Stimulated activated CD4-positive, alpha-beta T cell treated with anti-CD3 and anti-CD28 coated beads, Interleukin-4, amount 100 ng/mL, for 24 hours (primary cell): ENCODE results near the gene CDHR3.

Experiments
- DNase-seq: peaks from one replicate; pipeline ENCODE4 v3.0.0-alpha.2; 2020

Gene CDHR3

GRCh38 chr7:106031300-106032035 is 68.4 kb downstream of the CDHR3 start:
- DNase-seq: no peak

DNA sequence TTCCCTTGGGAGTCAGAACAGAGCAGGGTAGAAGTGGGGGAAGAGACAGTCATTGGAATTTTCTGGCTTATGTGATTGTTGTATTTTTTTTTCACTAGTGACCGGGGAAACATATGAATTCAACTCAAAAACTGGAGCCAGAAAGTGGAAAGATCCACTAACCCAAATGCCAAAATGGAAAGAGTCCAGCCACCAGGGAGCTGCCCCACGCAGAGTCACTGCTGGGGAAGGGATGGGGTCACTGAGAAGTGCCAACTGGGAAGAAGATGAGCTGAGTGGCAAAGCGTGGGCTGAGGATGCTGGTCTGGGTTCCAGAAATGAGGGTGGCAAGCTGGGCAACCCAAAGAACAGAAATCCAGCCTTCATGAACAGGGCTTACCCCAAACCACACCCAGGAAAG is 69.2 kb downstream of the CDHR3 start:
- DNase-seq: no peak

GRCh38 chr7:106033735-106034134 is 70.7 kb downstream of the CDHR3 start:
- DNase-seq: no peak

DNA sequence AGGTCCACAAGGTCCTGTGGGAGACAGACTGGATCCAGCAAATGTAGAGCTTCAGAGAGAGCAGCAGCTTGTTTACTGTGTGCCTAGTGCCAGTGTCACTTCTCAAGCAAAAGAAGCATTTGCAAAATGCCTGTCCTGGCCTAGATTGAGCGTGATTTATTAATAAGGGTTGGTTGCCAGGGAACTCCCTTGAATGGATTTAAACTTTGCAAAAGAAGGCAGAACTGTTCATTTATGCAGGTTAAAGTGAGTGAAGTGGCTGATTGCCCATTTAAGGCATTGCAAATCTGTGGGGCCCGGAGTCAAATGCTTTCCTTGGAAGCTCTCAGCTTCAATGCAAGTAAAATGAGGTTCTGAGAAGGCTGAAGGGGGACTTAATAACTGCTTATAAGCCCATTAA is 71.3 kb downstream of the CDHR3 start:
- no peak for DNase-seq

DNA sequence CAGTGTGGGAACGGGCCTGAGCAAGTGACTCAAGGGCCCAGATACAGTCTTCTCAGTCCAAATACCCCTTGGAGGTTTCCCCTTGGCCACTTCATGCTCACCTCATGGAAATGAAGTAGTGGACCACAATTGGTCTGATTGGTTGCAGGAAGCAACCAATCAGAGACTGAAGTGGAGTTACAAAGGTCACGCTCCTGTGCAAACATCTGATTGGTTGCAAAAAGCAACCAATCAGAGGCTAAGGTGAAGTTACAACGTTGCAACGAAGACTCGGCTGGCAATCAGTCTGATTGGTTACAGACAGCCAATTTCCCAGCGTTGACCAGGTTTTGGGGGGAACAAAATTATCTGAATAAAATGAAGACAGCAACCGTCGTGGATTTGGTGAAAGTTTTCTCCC is 72.5 kb downstream of the CDHR3 start:
- DNase-seq: no peak

GRCh38 chr7:106036004-106036403 is 72.9 kb downstream of the CDHR3 start:
- no peak for DNase-seq

GRCh38 chr7:106037489-106038176 is 74.6 kb downstream of the CDHR3 start:
- DNase-seq: no peak

- DNase-seq: no peak
Observed at GRCh38 chr7:106038289-106038688, 75.2 kb downstream of the CDHR3 start.

- no peak for DNase-seq
Observed at GRCh38 chr7:106038916-106039315, 75.9 kb downstream of the CDHR3 start.

GRCh38 chr7:106039486-106040060 is 76.5 kb downstream of the CDHR3 start:
- no peak for DNase-seq

DNA sequence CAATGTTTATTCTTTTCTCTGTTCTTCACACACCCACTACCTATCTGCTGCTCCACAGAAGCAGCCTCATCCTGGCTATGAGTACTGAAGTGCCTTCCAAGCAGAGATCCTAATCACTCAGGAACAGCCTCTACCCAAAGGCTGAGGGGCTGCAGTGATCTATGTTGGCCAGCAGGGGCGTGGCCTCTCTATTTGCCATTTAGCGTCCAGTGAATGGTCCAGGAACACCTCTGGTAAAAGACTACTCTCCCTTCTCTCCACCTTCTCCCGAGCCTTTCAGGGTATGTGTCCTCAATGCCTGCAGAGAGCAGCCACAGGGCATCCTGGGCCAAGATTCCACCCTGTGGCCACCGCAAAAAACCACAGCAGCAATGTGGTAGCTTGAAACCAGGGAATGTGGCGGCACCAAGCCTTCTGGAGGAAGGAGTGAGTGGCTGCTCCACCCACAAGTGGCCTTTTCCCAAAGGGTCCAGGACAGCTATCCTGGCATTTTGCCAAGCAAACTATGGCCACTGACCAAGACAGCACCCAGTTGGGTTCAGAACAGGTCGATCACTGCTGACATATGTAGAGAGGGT is 78.2 kb downstream of the CDHR3 start:
- DNase-seq: peak; percentile 38

GRCh38 chr7:106042196-106042611 is 79.1 kb downstream of the CDHR3 start:
- no peak for DNase-seq

GRCh38 chr7:106045139-106045538 is 82.1 kb downstream of the CDHR3 start:
- DNase-seq: no peak

- DNase-seq: no peak
Observed at GRCh38 chr7:106045586-106045985, 82.5 kb downstream of the CDHR3 start.

DNA sequence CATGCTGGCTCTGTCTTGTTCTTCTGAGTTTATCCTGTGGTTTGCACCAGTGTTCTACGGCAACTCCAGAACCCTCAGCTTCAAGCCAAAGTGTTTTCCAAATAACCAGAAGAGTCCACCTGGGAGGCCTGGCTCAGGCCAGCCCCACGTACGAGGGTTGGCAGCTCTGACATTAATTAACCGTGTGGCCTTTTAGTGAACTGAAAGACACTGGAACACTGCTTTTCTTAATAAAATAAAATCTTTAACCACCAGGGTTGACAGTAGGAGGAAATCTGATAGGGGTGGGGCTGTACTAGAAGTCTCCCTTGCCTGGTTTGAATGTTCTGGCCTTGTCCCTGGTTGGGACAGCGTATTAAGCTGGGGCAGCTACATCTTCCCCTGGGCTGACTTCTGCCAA is 84.1 kb downstream of the CDHR3 start:
- DNase-seq: no peak

GRCh38 chr7:106047818-106048705 is 85.0 kb downstream of the CDHR3 start:
- no peak for DNase-seq

DNA sequence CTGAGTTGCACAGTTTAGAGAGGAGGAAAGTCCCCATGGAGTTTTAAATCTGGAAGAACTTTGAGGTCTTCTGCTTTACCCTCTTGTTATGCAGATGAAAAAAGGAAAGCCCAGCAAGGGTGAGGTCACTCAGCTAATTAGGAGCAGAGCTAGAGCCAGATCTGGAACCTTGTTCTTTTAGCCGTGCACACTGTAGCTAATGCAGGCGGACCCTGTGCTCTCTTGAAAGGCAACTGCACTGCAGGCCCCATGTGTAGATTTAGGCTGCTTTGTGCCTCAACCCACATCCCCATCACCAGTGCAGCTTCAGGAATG is 85.6 kb downstream of the CDHR3 start:
- DNase-seq: no peak

DNA sequence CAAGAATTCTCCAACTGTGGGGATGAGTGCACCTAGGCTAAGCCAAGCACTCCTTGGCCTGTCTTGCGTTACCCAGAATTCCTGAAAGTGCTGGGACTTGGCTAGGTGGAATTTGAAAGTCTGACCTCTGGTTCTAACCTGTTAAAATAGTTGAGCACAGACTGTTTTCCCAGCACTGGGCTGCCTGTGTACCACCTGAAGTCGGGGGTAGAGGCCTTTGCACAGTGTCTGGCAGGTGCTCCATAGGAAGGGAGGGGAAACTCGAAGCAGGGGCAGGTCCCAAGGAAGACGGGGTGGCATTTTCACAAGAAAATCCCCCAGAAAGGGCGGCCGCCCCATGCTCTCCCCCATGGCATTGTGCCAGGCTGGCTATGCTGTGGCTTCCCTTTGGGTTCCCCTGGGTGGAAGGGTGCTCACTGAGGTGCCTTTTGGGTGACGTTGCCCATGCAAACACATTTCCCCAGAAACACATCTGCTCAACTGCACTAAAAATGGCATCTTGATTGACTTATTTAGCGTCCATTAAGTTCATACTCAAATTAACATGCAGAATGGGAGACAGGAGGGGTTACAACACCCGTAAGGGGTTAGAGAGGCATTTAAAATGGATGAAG is 86.2 kb downstream of the CDHR3 start:
- DNase-seq: no peak

DNA sequence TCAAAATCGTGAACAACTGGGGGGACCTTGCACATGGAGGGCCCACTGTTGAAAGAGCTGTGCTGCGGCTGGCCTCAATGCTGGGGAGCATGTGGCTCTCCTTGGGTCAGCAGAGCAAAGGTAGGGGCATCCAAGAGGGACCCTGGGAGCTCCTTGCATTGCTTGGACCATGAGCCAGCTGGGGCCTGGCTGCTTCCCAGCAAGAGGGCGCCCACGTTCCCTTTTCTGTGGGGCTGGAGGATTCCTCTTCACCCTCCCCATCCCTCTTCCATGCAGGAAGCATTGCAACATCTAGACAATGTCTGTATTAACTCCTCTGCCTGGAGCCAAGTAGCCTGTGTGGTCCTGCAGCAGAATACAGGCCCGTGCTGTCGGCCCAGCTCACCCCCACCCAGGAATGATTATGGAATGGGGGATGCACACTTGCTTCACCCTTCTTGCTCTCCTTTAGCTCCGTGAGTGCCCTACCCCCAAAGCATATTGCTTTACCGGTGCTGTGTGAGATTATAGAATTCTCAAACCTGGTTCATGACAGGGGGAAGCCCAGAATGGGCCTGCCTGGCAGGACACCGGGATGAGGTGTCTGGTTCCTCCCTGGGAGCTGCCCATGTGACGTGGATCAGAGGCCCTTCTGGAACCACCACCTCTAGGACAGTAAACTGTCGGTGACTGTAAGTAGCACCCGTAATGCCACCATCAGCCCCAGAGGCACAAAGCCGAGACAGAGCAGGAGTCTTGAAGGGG is 87.1 kb downstream of the CDHR3 start:
- DNase-seq: no peak

DNA sequence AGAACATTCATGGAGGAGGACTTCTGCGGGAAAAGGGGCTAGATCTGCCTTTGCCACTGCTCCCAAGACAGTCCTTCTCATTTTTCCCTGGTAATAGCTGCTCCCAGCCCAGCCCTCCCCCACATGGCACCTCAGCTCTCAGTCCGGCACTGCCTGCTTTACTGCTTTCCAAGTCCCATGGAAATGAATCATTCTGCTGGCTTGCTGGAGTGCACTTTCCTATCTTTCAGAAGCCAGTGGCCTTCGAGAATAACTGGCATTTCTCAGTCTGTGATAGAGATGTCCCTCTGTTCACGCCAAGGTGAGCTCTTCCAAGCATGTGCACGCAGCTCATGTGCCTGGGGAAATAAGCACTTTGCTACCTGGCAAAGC is 87.7 kb downstream of the CDHR3 start:
- no peak for DNase-seq

GRCh38 chr7:106052681-106053080 is 89.6 kb downstream of the CDHR3 start:
- no peak for DNase-seq

DNA sequence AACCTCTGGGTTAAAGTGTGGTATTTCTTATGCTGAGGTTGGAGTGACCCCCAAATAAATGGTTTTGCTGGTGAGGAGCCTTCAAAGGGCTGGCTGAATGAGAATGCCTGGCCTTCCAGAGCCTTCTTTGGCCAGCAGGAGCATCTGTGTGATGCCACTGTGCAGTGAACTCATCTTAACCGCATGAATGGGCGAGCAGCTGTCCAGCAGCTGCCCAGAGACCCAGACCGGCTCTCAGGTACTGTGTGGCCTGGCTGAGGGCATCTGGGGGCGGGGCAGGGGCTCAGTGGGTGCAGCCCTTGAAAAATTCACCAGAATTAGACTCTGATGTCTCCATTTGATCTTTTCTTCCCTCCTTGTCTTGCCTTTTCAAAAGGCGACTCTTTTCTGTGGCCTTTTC is 90.0 kb downstream of the CDHR3 start:
- DNase-seq: no peak
